ENCODE data around the gene APOBEC3G. TPM values are rescaled to one million over a fixed set of nuclear protein-coding genes. Genes with fewer than 3 reads are reported as not detected.

Gene APOBEC3G
- polyA plus RNA-seq, 3 donors: 33.3 to 73.6 (median 64.5) TPM

- no peaks in the 10 kb centered on the region for H3K79me2 ChIP-seq (ENCODE audit: insufficient read depth, low read length)
- peaks cover 4% of the 10 kb centered on the region in 2 donors for H3K36me3 Mint-ChIP-seq
- no peaks in the 10 kb centered on the region for H3K27me3 ChIP-seq (ENCODE audit: control insufficient read depth in 2 of 2, insufficient read depth in 2 of 2, low read length in 2 of 2)
- H3K4me1 ChIP-seq (ENCODE audit: control insufficient read depth in 1 of 2, insufficient read depth in 2 of 2, low read length in 2 of 2): peaks cover 9 to 17% of the 10 kb centered on the region in 2 donors
- no peaks in the 10 kb centered on the region for H4K20me1 ChIP-seq (ENCODE audit: insufficient read depth, low read length)
- no peak overlapping the region for H2AFZ ChIP-seq (ENCODE audit: insufficient read depth, low read depth, low read length, poor library complexity, severe bottlenecking)
- no peak overlapping the region for H3K27ac ChIP-seq (ENCODE audit: low read depth in 1 of 2, low read length in 2 of 2)
- no peak overlapping the region for H3K4me3 ChIP-seq (replicated peaks in 1 of 3; ENCODE audit: low read depth in 2 of 3, low read length in 3 of 3)
- no peak for TF ChIP-seq CTCF (IDR thresholded peaks at IDR 0.05)
- H3K27me3 Mint-ChIP-seq (ENCODE audit: low read depth in 3 of 3): peaks cover 2 to 14% (median 5%) of the 10 kb centered on the region in 3 donors
- no peak overlapping the region for H3K9ac ChIP-seq (ENCODE audit: insufficient read depth, low read length, poor library complexity, severe bottlenecking)
- H3K4me1 Mint-ChIP-seq: peaks cover 24% of the 10 kb centered on the region
- 93% methylated on average over 9 of the region's 23 CpGs for WGBS (ENCODE audit: insufficient coverage)
- no peaks in the 10 kb centered on the region for H3K9me3 Mint-ChIP-seq
- no peaks in the 10 kb centered on the region for H3K9me3 ChIP-seq (replicated peaks in 1 of 2; ENCODE audit: control insufficient read depth in 1 of 2, insufficient read depth in 1 of 2, low read length in 2 of 2)
- intact Hi-C loops (cut with micrococcal nuclease): no loop called here
- no peak overlapping the region for H3K4me3 Mint-ChIP-seq
- peak overlapping the region in 1 of 7 donors; percentile 78 for H3K27ac Mint-ChIP-seq
- no peak overlapping the region for H3K4me2 ChIP-seq (replicated peaks; ENCODE audit: extremely low read depth, low read length, poor library complexity, severe bottlenecking)
- no peak for DNase-seq
- peaks cover 0 to 4% of the 10 kb centered on the region in 2 donors for H3K36me3 ChIP-seq (replicated peaks in 1 of 2; ENCODE audit: control insufficient read depth in 1 of 2, insufficient read depth in 2 of 2, low read length in 2 of 2)
These were observed 14.3 kb downstream of the APOBEC3G start for GRCh38 chr22:39091126-39092081.

- Histone ChIP-seq H3K4me1 (ENCODE audit: control insufficient read depth in 1 of 2, insufficient read depth in 2 of 2, low read length in 2 of 2) (peaks cover 16 to 24% of the 10 kb centered on the region in 2 donors), H3K27me3 (ENCODE audit: control insufficient read depth in 2 of 2, insufficient read depth in 2 of 2, low read length in 2 of 2) (no peaks in the 10 kb centered on the region), H3K4me2 (replicated peaks; ENCODE audit: extremely low read depth, low read length, poor library complexity, severe bottlenecking) (no peak overlapping the region), H2AFZ (ENCODE audit: insufficient read depth, low read depth, low read length, poor library complexity, severe bottlenecking) (no peak overlapping the region), H3K27ac (ENCODE audit: low read depth in 1 of 2, low read length in 2 of 2) (no peak overlapping the region), H3K36me3 (replicated peaks in 1 of 2; ENCODE audit: control insufficient read depth in 1 of 2, insufficient read depth in 2 of 2, low read length in 2 of 2) (peaks cover 0 to under 1% of the 10 kb centered on the region in 2 donors), H4K20me1 (ENCODE audit: insufficient read depth, low read length) (no peaks in the 10 kb centered on the region), H3K4me3 (replicated peaks in 1 of 3; ENCODE audit: low read depth in 2 of 3, low read length in 3 of 3) (no peak overlapping the region), H3K79me2 (ENCODE audit: insufficient read depth, low read length) (no peaks in the 10 kb centered on the region), H3K9me3 (replicated peaks in 1 of 2; ENCODE audit: control insufficient read depth in 1 of 2, insufficient read depth in 1 of 2, low read length in 2 of 2) (no peaks in the 10 kb centered on the region), H3K9ac (ENCODE audit: insufficient read depth, low read length, poor library complexity, severe bottlenecking) (no peak overlapping the region)
- intact Hi-C loops (cut with micrococcal nuclease): no loop called here
- peaks cover 30% of the 10 kb centered on the region for H3K4me1 Mint-ChIP-seq
- no peak for TF ChIP-seq CTCF (IDR thresholded peaks at IDR 0.05)
- 47% methylated on average over 6 of the region's 8 CpGs for WGBS (ENCODE audit: insufficient coverage)
- H3K36me3 Mint-ChIP-seq: peaks cover 0 to 1% of the 10 kb centered on the region in 2 donors
- peak overlapping the region in 3 of 7 donors; percentile 56 to 78 (median 66) for H3K27ac Mint-ChIP-seq
- peaks cover 2 to 14% (median 5%) of the 10 kb centered on the region in 3 donors for H3K27me3 Mint-ChIP-seq (ENCODE audit: low read depth in 3 of 3)
- no peaks in the 10 kb centered on the region for H3K9me3 Mint-ChIP-seq
- DNase-seq: no peak
- H3K4me3 Mint-ChIP-seq: no peak overlapping the region
These were observed 15.2 kb downstream of the APOBEC3G start for GRCh38 chr22:39092111-39092862.
